Kidney capillary endothelial cell (primary cell): ENCODE results near the gene LRP5.
A peak's percentile ranks its signal among the peaks of the same experiment; 100 is the strongest.
"Not testable (repeated sequence)": the region's sequence is repeated elsewhere in the genome, so short reads cannot be mapped to it uniquely, and the experiment has no call there.

Experiments
- DNase-seq: peaks from one replicate; pipeline ENCODE4 v3.0.0-alpha.2; 2018; ENCODE audit warnings: low spot score

LRP5 gene

DNA sequence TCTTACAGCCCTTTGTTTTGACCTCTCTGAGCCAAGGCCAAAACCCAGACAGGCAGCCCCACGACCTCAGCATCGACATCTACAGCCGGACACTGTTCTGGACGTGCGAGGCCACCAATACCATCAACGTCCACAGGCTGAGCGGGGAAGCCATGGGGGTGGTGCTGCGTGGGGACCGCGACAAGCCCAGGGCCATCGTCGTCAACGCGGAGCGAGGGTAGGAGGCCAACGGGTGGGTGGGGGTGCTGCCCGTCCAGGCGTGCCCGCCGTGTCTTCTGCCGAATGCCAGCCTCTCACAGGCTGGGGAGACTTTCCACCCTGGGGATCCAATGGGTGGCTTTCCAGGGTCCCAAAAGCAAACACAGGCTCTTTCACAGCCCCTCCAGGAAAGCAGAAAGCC is 111.1 kb downstream of the LRP5 start:
- DNase-seq: no peak

DNA sequence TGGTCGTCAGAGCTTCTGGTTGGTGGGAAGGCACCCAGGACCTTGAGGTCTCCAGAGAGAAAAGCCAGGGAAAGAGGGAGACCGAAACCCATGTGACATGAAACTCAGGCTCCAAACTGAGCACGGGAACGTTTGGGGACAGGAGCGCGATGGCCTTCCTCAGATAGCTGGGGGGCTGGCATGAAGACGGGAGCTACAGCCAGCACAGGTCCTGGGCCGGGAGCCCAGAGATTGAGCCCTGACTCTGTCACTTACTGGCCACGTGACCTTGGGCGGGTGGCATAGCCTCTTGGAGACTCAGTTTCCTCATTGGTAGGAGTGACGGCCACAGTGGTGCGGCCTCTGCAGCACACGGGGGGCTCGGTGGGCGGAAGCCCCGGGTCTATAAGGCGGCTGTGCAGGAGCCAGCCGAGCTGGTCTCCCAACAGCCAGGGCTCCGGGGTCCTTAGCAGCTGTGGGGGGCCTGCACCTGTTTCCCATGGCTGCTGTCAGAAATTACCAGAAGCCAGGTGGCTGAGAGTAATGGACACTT is 111.8 kb downstream of the LRP5 start:
- no peak for DNase-seq

DNA sequence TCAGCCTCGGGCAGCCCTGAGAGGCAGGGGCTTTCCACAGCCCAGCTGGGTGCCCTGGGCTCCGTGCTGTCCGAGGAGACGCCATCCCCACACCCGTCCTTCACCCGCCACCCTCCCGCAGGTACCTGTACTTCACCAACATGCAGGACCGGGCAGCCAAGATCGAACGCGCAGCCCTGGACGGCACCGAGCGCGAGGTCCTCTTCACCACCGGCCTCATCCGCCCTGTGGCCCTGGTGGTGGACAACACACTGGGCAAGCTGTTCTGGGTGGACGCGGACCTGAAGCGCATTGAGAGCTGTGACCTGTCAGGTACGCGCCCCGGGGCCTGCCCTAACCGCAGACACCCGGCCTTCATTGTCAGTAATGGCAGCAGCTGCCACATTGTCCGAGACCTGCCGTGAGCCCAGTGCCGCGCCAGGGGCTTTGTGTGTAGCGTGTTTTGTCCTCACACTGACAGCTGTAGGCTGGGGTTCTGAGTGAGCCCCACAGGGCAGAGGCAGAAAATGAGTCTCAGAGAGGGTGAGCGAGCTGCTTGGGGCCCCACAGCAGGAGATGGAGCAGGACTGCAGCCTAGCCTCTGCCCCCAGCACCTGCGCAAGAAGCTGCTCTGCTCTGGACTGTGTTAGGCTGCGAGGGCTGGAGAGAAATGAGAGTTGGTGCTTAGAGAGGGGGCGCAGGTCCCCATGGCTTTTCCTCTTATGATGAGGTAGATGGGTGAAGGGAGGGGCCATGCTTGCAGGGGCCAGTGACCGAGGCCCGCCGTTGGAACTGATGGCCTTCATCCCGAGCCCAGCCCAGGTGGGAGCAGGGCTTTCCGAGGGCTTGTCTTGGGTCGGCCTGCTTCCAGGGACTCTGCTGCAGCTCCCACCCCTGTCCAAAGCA is 112.8 kb downstream of the LRP5 start:
- no peak for DNase-seq

DNA sequence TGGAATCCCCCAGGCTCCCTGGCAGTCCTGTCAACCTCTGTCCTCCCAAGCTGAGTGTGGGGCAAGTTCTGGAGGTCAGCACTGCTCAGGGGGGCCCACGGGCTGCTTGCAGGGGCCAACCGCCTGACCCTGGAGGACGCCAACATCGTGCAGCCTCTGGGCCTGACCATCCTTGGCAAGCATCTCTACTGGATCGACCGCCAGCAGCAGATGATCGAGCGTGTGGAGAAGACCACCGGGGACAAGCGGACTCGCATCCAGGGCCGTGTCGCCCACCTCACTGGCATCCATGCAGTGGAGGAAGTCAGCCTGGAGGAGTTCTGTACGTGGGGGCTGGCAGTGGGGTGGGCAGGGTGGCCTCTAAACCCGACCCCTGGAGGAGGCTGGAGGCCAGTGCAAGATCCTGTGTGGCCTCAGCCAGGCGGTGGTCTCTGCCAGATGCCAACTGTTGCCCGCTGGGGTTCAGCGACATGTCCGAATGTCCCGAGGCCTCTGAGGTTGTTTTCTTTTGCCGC is 113.5 kb downstream of the LRP5 start:
- no peak for DNase-seq

DNA sequence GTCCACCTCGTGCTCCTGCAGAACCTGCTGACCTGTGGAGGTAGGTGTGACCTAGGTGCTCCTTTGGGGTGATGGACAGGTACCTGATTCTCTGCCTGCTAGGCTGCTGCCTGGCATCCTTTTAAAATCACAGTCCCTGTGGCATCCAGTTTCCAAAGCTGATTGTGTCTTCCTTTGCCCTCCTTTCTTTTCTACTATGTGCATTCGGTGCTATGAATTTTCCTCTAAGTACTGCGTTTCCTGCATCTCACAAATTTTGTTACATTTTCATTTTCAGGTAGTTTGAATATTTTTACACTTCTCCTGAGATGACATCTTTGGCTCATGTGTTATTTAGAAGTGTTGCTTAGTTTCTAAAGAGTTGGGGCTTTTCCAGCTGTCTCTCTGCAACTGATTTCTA is 117.3 kb downstream of the LRP5 start:
- no peak for DNase-seq

DNA sequence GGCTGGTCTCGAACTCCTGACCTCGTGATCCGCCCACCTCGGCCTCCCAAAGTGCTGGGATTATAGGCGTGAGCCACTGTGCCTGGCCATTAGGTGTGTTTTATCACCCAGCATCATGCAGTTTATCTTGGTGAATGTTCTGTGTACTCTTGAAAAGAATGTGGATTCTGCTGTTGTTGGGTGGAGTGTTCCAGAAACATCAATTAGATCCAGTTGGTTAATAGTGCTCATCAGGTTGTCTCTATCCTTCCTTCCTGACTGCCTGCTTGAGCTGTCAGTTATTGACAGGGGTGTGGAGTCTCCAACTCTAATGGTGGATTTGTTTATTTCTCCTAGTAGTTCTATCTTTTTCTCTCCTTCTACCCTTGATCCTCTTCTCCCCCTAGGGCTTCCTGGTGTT is 118.0 kb downstream of the LRP5 start:
- no peak for DNase-seq

DNA sequence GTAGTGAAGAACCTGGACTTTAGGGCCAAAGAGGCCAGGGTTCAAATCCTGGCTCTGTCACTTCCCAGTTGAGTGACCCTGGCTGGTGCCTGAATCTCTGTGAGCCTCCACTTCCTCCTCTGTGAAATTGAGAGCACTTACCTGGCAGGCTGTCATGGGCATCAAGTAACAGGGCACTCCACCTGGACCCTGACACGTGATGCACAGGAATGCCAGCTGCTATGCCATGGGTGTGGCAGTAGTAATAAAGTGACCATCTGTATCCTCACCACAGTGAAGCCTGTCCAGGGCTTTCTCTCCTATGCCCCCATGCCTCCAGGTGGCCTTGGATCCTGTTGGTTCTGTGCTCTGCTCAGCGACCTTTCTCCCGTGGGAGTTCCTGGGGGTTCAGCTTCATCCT is 118.4 kb downstream of the LRP5 start:
- no peak for DNase-seq

DNA sequence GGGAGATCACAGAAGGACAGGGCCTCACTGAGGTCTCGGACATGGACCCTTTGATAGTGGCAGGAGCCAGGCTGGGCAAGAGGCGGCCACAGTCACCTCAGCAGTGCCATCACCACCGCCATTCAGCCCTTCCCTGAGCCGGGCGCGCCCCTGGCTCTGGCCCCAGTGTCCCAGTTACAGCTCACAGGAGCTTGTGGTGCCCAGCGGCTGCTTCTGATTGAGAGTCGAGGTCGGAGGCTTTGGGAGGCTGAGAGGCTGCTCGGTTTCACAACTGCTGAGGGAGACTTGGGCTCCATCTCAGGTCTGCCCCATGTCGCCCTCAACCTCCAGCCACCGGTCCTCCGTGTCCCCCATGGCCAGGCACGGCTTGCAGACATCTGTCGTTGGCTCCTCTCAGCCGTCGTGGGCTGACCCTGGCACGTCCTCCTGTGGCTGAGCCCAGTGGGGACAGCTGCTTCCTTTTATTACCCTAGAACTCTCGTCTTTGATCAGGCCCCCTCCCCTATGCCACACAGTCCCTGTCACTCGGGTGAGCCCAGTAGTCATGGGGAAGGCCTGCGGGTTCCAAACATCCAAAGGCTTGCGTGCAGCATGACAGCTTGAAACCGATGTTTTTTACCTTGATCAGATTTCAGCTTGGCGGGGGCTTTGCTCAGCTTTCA is 119.7 kb downstream of the LRP5 start:
- no peak for DNase-seq

DNA sequence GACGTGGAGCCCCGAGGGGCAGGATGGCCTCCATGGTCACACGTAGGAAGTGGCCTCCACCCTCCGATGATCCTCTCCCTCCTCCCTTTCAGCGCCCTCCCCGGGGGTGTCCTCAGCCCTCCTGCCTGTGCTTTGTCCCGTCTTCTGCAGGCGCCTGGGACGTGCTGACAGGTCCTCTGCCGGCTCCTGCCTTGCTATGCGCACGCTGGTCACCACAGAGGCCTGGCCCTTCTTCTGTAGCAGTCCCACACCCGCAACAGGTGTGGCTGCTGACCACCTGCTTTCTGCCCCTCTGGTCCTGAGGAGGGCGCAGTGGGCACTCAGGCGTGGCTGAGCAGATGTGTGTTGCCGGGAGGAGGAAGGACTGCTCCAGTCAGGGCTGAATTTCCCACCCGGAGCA is 120.5 kb downstream of the LRP5 start:
- DNase-seq: no peak

DNA sequence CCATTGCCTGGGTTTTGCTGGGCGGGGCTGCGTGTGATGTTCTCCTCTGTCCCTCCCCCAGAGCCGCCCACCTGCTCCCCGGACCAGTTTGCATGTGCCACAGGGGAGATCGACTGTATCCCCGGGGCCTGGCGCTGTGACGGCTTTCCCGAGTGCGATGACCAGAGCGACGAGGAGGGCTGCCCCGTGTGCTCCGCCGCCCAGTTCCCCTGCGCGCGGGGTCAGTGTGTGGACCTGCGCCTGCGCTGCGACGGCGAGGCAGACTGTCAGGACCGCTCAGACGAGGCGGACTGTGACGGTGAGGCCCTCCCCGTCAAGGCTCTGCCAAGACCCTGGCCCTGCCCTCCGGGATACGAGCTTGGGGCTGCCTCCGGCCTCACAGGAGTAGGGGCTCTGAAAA is 121.2 kb downstream of the LRP5 start:
- DNase-seq: no peak

DNA sequence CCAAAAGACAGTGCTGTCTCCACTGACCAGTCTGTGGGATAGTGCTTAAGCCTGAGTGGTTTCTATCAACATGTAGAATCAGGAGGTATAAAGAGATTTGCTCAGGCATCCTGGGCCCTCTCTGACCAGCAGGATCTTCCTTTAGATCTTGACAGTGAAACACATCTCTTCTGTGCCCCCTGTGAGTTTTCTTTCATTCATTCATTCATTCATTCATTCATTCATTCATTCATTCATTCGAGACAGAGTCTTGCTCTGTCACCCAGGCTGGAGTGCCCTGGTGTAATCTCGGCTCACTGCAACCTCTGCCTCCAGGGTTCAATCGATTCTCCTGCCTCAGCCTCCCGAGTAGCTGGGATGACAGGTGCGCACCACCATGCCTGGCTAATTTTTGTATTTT is 121.8 kb downstream of the LRP5 start:
- DNase-seq: not testable (repeated sequence)

DNA sequence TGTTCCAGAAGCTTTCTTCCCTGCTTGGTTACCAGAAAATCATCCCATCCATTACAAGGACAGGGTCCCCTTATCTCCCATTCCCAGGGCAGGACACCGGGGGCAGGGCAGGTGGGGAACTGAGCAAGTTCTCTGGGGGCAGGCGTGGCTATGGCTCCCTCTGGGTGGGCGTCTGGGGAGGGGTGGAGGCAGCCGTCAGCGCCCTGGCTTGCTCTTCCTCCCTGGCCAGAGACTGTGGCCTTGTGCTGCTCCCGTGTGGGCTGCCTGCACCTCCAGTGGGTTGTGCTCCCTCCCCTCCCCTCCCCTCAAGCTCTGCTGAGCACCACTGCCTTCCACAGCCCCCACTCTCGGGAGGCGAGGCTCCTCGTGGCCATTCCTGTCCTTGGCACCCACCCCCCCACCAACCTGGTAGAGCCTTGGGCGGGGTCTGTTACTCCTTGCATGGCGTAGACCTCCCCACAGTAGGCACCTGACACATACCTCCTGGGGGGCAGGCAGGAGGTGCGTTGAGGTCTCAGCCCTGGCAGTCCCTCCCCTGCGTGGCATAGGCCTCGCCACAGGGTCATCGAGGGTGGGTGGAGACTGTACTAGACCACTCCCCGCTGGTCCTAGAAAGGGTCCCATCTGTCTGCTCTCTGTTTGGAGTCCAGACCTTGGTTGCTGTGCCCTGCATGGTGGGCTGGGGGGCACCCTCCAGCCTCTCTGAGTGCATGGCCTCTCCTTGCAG is 123.9 kb downstream of the LRP5 start:
- no peak for DNase-seq

DNA sequence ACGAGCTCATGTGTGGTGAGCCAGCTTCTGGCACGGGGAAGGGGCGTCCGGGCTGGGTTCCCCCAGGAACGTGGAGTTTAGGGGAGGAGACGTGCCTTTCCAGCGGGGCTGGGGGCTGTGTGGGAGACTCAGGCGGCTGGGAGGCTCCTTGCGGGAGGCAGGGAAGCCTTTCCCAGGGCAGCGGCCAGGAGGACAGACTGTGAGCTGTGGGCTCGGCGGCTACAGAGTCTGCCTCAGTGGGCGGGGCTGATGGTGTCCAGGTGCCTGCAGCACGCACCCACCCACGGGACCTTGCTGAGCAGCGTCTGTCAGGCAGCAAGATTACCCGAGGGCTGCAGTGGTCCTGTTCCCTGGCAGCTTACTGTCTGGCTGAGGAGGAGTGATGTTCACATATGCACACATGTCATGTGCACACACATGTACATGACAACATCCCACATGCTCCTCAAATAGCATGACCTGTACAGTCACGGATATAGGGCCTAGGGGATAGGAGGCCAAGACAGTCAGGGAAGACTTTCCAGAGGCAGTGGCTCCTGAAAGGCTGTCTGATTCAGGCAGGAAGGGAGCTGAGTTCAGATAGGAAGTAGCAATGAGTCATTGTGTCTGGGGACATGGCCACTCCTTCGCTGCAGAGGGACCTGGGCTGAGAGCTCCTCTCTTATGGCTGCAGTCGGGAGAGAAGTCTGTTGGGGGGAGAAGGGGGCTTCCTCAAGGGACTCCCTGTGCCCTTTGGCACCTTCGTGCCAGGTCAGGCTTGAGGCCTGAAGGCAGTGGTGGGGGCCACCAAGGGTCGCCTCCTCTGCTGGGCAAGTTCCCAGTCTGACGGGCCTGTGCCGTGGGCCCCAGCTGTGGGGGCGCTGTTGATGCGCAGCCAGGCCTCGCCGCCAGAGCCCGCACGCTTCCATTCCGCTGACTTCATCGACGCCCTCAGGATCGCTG is 124.9 kb downstream of the LRP5 start:
- peak; percentile 97 for DNase-seq

DNA sequence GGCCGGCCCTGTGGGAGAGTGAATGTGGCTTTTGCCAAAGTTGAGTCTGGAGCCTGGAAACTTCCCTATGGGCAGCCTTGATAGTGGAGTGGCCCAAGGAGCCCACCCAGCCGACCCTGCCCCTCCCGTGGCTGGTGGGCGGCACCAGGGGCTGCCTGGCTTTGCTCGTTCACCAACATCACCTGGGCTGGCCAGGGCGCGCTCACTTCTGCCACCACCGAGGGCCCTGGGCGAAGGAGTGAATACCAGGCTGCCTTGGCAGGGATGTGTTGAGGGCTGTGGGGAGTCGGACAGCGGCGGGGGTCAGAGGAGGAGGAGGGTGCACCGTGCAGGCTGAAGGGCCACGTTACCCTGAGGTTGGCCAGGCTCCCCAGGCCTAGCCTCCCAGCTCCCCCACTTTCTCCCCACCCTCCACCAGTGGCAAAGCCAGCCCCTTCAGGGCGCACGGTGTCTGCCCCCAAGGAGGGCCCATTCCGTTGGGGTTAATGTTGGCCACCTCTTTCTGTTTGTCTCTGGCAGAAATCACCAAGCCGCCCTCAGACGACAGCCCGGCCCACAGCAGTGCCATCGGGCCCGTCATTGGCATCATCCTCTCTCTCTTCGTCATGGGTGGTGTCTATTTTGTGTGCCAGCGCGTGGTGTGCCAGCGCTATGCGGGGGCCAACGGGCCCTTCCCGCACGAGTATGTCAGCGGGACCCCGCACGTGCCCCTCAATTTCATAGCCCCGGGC is 125.7 kb downstream of the LRP5 start:
- no peak for DNase-seq

DNA sequence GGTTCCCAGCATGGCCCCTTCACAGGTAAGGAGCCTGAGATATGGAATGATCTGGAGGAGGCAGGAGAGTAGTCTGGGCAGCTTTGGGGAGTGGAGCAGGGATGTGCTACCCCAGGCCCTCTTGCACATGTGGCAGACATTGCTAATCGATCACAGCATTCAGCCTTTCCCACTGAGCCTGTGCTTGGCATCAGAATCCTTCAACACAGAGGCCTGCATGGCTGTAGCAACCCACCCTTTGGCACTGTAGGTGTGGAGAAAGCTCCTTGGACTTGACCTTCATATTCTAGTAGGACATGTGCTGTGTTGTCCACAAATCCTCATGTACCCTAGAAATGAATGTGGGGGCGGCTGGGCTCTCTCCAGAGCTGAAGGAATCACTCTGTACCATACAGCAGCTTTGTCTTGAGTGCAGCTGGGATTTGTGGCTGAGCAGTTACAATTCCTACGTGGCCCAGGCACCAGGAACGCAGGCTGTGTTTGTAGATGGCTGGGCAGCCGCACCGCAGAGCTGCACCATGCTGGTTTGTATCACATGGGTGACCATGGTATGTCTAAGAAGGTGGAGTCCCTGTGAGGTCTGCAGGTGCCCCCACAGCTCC is 126.4 kb downstream of the LRP5 start:
- DNase-seq: no peak

DNA sequence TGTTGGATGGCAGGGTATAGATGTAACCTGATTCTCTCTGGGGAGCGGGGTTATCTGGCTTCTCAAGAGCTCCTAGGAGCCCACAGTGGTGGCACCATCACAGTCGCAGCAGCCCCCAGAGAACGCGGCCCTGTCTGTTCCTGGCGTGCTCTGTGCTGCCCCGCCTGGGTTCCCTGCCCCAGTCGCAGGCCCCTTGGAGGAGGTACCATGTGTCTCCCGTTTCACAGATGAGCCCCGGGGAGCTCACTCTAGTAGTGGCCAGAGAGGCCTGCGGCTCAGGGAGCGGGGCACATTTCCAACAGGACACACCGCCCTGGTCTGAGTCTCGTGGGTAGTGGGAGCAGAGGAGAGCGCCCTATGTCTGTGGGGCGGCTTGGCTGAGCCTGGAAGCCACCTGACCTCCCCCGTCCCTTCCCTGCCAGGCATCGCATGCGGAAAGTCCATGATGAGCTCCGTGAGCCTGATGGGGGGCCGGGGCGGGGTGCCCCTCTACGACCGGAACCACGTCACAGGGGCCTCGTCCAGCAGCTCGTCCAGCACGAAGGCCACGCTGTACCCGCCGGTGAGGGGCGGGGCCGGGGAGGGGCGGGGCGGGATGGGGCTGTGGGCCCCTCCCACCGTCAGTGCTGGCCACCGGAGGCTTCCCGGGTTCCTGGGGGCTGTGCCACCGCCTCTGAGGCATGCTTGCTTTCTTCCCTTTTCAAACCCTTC is 127.1 kb downstream of the LRP5 start:
- DNase-seq: no peak

DNA sequence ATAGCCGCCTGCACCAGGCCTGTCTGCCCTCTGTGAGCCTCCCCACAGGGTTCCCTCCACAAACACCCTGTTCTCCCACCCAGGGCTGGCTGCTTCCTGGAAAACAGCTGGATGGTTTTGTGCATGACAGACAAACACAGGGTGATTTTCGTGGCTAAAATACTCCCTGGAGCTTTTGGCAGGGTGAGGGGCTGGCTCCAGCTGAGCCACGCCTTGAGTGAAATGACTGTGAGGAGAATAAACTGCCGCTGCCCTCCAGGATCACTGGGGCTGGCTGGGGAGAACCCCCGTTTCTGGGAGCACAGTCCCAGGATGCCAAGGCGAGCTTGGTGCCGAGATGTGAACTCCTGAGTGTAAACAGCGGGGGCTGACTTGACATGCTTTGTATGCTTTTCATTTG is 127.8 kb downstream of the LRP5 start:
- no peak for DNase-seq

DNA sequence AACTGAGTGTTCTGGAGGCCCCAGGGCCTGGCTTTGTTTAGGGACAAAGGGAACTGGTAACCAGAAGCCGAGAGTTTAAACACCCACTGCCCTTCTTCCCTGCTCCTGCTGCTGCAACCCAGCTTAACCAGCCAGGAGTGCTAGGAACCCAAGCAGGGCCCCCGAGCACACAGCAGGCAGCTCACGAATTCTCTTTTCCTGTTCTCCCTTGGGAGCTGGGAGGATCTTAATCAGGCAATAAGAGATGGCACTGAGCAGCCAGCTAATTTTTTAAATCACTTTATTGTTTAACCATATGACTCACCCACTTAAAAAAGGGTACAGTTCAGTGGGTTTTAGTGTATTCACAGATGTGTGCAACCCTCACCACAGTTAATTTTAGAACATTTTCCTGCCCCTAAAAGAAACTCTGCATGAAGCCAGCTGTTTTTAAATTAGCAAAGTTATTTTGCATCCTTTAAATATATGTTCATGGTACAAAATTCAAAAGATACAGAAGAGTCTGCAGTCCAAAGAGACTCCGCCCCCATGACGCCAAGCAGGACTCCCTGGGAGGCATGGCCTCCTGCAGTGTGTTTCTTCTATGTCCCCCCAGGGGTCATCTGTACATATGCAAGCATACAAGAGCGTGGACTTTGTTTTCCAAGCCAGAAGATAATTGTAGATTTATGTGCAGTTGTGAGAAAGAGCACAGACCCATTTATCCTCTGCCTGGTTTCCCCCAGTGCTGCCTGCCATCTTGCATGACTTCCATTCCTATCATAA is 129.3 kb downstream of the LRP5 start:
- DNase-seq: no peak

DNA sequence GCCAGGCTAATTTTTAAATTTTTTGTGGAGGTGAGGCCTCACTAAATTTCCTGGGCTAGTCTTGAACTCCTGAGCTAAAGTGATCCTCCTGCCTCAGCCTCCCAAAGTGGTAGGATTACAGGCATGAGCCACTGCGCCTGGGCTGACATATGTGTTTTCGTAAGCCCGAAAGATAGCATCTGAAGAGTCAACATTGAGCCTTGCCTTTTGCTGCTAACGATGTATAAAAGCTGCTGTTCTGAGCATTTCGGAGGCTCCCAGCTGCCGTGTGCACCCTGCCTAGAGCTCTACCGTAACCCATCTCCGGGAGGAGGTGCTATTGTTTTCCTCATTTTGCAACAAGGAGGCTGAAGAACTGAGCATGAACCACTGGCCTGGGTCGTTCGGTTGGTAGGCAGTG is 130.0 kb downstream of the LRP5 start:
- DNase-seq: no peak
